GM06990 (cell line): ENCODE measurements around the gene NUCKS1.

ENCODE experiments used
- DNase-seq: peaks from one replicate; pipeline ENCODE4 v3.0.0-alpha.2; 2011; ENCODE audit not compliant: insufficient read length; ENCODE audit errors: extremely low read depth
- H3K27me3 ChIP-seq: replicated peaks from 2 replicates; pipeline ENCODE4 v1.6.0; 2011; ENCODE audit warnings: low read length; ENCODE audit not compliant: control insufficient read depth, insufficient read depth
- H3K36me3 ChIP-seq: 2 replicates; pipeline ENCODE4 v1.5.1; 2011; ENCODE audit warnings: low read length; ENCODE audit not compliant: control insufficient read depth, insufficient read depth
- H3K4me3 ChIP-seq: replicated peaks from 2 replicates; pipeline ENCODE4 v1.5.1; 2011; ENCODE audit warnings: low read depth, mild to moderate bottlenecking, control low read depth, low read length
- TF ChIP-seq, protein P1 (sequence below): IDR thresholded peaks from 2 replicates; pipeline ENCODE4 v1.5.1; 2011; ENCODE audit warnings: low read length, control low read depth, mild to moderate bottlenecking, inconsistent platforms; ENCODE audit not compliant: insufficient read depth, poor library complexity, severe bottlenecking

The NUCKS1 gene

DNA sequence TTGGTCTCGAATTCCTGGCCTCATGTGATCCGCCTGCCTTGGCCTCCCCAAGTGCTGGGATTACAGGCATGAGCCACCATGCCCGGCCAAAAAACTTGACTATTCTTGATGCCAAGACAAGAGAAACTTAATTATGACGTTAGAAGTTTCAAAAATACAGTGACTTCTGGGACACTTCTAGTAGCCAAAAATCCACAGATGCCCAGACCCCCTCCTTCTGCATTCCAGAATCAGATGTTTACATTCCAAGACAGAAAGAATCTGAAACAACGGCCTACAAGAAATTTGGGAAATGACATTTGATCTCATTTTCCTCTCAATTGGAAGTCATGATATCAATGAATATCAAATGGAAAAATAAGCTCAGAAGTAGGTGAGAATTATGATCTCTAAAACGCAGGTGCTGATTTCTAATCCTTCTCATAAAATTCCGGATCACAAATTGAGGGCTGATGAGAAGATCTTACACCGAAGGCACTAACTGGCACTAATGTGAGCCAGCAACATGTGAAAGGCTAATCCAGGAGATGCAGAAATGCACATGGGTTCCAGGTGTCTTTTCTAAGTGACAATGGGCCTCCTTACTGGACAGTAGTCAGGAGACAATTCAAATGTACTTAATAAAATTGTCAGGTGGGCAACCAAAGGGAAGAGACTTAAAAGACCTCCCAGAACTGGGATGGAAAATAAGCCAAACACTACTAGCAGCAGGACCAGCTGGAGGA, 19.8 kb upstream of the NUCKS1 start:
- no peaks in the 10 kb centered on the region; the same call in 1 of the 2 replicates for H3K36me3 ChIP-seq
- no peak for DNase-seq
- TF ChIP-seq, protein P1, sequence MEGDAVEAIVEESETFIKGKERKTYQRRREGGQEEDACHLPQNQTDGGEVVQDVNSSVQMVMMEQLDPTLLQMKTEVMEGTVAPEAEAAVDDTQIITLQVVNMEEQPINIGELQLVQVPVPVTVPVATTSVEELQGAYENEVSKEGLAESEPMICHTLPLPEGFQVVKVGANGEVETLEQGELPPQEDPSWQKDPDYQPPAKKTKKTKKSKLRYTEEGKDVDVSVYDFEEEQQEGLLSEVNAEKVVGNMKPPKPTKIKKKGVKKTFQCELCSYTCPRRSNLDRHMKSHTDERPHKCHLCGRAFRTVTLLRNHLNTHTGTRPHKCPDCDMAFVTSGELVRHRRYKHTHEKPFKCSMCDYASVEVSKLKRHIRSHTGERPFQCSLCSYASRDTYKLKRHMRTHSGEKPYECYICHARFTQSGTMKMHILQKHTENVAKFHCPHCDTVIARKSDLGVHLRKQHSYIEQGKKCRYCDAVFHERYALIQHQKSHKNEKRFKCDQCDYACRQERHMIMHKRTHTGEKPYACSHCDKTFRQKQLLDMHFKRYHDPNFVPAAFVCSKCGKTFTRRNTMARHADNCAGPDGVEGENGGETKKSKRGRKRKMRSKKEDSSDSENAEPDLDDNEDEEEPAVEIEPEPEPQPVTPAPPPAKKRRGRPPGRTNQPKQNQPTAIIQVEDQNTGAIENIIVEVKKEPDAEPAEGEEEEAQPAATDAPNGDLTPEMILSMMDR = no peak

DNA sequence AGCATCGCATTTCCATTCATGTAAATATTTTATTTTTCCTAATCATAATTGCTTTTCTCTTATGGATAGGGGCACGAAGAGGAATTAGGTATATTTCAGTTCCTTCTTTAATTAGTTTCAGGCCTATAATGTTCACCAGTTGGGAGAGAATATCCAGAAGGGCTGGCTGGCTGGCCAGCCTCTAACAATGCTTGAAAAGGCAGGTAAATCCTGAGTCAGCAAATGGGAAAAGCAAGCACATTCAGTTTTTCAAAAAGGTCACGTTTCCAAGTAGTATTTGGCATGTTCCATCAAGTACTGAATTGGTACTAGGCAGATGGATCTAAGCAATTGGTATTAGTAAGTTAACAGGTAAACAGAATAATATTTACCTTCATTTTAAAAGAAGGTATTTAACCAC, 17.3 kb upstream of the NUCKS1 start:
- H3K36me3 ChIP-seq = no peaks in the 10 kb centered on the region; the same call in 1 of the 2 replicates
- TF ChIP-seq, protein P1 = no peak

More for the DNA sequence above, 19.8 kb upstream of the NUCKS1 start:
- H3K27me3 ChIP-seq = no peaks in the 10 kb centered on the region
- H3K4me3 ChIP-seq = no peak overlapping the region

DNA sequence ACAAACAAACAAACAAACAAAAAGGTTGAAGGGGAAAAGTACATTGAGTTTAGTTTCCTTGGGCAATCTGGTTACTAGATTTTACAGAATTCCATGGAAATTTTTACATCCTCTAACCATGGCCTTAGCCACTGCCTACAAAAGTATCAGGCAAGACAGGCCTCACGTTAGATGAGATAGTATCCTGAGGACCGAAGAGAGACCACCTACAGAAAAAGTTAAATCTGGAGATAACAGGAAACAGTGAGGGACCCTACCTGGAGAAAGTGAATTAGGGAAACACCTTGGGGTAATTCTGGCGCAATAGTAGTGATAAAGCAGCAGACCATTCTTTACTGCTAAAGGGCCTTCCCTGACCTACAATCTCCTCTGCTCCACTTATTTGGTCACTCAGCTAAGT, 16.6 kb upstream of the NUCKS1 start:
- H3K4me3 ChIP-seq = no peak overlapping the region
- H3K36me3 ChIP-seq = no peaks in the 10 kb centered on the region; the same call in 1 of the 2 replicates
- TF ChIP-seq, protein P1 = no peak
- no peak for DNase-seq
- H3K27me3 ChIP-seq = no peaks in the 10 kb centered on the region

More for the DNA sequence above, 17.3 kb upstream of the NUCKS1 start:
- H3K4me3 ChIP-seq = no peak overlapping the region
- DNase-seq = no peak
- no peaks in the 10 kb centered on the region for H3K27me3 ChIP-seq

DNA sequence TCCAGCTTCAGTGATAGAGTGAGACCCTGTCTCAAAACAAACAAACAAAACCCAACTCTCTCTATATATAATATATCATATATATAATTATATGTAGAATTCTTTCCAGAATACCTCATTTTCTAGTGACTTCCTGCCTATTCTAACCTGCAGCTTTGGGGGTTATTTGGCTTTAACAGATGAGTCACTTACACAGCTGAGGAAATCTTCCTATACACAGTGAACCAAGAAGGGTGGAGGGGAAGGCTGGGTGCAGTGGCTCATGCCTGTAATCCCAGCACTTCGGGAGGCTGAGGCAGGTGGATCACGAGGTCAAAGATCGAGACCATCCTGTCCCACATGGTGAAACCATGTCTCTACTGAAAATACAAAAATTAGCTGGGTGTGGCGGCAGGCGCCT, 16.1 kb upstream of the NUCKS1 start:
- Histone ChIP-seq H3K36me3 (no peaks in the 10 kb centered on the region; the same call in 1 of the 2 replicates), H3K27me3 (no peaks in the 10 kb centered on the region), H3K4me3 (no peak overlapping the region)
- DNase-seq = no peak
- TF ChIP-seq, protein P1 = no peak

- Histone ChIP-seq H3K36me3 (no peaks in the 10 kb centered on the region; the same call in 1 of the 2 replicates), H3K4me3 (no peak overlapping the region), H3K27me3 (no peaks in the 10 kb centered on the region)
- TF ChIP-seq, protein P1 = no peak
- DNase-seq = no peak
Measured at GRCh38 chr1:205764578-205764977, 14.6 kb upstream of the NUCKS1 start.

DNA sequence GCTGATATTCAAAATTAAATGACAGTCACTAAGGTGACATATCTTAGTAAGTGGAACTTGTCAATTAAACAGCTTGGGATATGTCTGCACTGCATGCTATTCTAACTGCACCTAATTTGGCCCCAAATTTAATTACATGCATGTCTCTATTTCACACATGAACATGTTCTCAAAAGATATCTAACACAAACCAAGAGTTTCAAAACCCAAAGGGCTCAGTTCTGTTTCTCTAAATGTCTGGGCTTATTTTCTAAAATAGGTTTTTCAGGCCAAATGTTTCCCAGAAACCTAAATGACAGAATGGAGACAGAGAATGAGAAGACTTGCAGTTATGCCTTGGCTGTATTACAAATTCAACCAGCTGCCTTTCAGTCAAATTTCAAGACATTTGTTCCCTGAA, 14.0 kb upstream of the NUCKS1 start:
- Histone ChIP-seq H3K27me3 (no peaks in the 10 kb centered on the region), H3K4me3 (no peak overlapping the region), H3K36me3 (no peaks in the 10 kb centered on the region; the same call in 1 of the 2 replicates)
- TF ChIP-seq, protein P1 = no peak
- DNase-seq = peak; percentile 13
